ENCODE results near the gene OR13A1. TPM values are rescaled to one million over a fixed set of nuclear protein-coding genes. Genes with fewer than 3 reads are reported as not detected.
A peak's percentile ranks its signal among the peaks of the same experiment; 100 is the strongest.
"Not testable (repeated sequence)": the region's sequence is repeated elsewhere in the genome, so short reads cannot be mapped to it uniquely, and the experiment has no call there.

OR13A1 gene
- total RNA-seq, 1 donor from 2014 or later: 0.09 TPM

DNA sequence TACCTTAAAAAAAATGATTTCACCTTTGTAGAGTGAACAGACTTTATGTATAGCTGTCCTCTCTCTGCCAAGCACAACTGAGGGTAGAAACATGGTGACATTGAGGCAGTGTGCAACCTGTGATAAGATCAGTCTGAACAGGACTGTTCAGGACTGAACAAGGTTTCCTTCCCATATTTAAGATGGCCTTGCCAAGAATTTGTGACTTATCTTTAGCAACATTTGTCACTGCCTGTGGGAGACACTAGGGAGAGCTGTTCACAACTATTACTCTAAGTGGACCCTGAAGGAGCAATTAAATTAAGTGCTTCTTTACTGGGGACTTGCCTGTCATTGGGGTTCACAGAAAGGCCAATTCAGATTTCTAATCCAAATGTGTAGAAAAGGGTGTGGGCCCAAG lies 6.7 kb downstream of the OR13A1 start:
- TF ChIP-seq, protein P1, sequence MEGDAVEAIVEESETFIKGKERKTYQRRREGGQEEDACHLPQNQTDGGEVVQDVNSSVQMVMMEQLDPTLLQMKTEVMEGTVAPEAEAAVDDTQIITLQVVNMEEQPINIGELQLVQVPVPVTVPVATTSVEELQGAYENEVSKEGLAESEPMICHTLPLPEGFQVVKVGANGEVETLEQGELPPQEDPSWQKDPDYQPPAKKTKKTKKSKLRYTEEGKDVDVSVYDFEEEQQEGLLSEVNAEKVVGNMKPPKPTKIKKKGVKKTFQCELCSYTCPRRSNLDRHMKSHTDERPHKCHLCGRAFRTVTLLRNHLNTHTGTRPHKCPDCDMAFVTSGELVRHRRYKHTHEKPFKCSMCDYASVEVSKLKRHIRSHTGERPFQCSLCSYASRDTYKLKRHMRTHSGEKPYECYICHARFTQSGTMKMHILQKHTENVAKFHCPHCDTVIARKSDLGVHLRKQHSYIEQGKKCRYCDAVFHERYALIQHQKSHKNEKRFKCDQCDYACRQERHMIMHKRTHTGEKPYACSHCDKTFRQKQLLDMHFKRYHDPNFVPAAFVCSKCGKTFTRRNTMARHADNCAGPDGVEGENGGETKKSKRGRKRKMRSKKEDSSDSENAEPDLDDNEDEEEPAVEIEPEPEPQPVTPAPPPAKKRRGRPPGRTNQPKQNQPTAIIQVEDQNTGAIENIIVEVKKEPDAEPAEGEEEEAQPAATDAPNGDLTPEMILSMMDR (conservative IDR thresholded peaks at IDR 0.05): no peak
- H3K36me3 Mint-ChIP-seq (ENCODE audit: low read depth): no peaks in the 10 kb centered on the region
- no peak overlapping the region for H3K4me3 Mint-ChIP-seq
- no peaks in the 10 kb centered on the region for H3K4me1 Mint-ChIP-seq
- H3K9me3 Mint-ChIP-seq: no peaks in the 10 kb centered on the region
- no peak for DNase-seq (ENCODE audit: low read depth, low spot score)
- peaks cover 18% of the 10 kb centered on the region for H3K27me3 Mint-ChIP-seq (ENCODE audit: low read depth)
- H3K27ac Mint-ChIP-seq (ENCODE audit: unreplicated experiment): no peak overlapping the region

DNA sequence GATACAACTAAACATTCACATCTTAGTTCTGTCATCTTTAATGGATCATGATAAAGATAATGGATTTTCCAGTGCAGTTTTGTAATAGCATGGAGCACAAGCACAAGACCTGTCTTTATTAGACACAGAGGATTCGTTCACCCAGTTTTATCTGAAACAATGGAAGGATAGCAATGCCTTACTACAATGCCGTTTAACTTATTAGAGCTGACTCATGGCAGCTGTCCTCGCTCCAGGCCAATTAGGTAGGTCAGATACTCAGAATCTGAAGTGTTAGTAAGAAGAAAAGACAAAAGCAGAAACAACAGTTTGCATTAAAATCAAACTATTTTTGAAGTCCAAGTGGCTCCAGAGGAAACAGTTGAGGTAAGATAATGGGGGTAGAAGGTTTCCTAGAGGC lies 12.8 kb downstream of the OR13A1 start:
- Mint-ChIP-seq H3K9me3 (no peaks in the 10 kb centered on the region), H3K27ac (ENCODE audit: unreplicated experiment) (no peak overlapping the region), H3K36me3 (ENCODE audit: low read depth) (no peaks in the 10 kb centered on the region), H3K27me3 (ENCODE audit: low read depth) (peaks cover 8% of the 10 kb centered on the region), H3K4me1 (peaks cover 11% of the 10 kb centered on the region), H3K4me3 (no peak overlapping the region)
- DNase-seq (ENCODE audit: low read depth, low spot score): no peak
- TF ChIP-seq, protein P1 (conservative IDR thresholded peaks at IDR 0.05): no peak

DNA sequence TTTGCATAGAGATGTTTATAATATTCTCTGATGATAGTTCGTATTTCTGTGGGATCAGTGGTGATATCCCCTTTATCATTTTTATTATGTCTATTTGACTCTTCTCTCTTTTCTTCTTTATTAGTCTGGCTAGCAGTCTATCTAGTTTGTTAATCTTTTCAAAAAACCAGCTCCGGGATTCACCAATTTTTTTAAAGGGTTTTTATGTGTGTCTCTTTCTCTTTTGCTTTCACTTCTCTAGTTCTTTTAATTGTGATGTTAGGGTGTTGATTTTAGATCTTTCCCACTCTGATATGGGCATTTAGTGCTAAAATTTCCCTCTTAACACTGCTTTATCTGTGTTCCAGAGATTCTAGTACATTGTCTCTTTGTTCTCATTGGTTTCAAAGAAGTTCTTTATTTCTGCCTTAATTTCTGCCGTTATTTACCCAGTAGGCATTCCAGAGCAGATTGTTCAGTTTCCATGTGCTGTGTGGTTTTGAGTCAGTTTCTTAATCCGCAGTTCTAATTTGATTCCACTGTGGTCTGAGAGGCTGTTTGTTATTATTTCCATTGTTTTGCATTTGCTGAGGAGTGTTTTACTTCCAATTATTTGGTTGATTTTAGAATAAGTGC lies 17.0 kb downstream of the OR13A1 start:
- H3K36me3 Mint-ChIP-seq (ENCODE audit: low read depth); H3K4me3 Mint-ChIP-seq; DNase-seq (ENCODE audit: low read depth, low spot score); H3K9me3 Mint-ChIP-seq: not testable (repeated sequence)
- peak overlapping the region; percentile 7 for H3K27ac Mint-ChIP-seq (ENCODE audit: unreplicated experiment)
- H3K27me3 Mint-ChIP-seq (ENCODE audit: low read depth): peaks cover 26% of the 10 kb centered on the region
- H3K4me1 Mint-ChIP-seq: peaks cover 11% of the 10 kb centered on the region

DNA sequence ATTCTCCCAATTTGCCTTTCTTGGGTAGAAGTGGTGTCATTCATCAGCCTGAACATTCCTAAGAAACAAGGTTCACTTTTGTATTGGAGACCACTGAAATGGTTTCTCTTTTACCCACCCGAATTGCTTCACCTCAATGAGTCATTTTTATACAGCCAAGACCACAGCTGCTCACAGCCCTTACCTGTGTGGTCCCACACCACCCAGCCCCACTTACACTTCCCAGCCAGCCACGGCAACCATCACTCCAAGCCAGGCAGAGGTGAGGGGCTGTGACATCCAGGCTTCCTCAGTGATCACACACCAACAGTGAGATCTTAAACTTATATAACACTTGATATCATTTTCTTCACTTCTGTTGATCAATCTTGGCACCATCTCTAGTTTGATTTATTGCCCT lies 20.7 kb downstream of the OR13A1 start:
- peaks cover 3% of the 10 kb centered on the region for H3K9me3 Mint-ChIP-seq
- H3K4me1 Mint-ChIP-seq: peaks cover 11% of the 10 kb centered on the region
- no peak for DNase-seq (ENCODE audit: low read depth, low spot score)
- peaks cover 33% of the 10 kb centered on the region for H3K27me3 Mint-ChIP-seq (ENCODE audit: low read depth)
- no peak overlapping the region for H3K27ac Mint-ChIP-seq (ENCODE audit: unreplicated experiment)
- no peaks in the 10 kb centered on the region for H3K36me3 Mint-ChIP-seq (ENCODE audit: low read depth)
- H3K4me3 Mint-ChIP-seq: no peak overlapping the region
- TF ChIP-seq, protein P1 (conservative IDR thresholded peaks at IDR 0.05): no peak

DNA sequence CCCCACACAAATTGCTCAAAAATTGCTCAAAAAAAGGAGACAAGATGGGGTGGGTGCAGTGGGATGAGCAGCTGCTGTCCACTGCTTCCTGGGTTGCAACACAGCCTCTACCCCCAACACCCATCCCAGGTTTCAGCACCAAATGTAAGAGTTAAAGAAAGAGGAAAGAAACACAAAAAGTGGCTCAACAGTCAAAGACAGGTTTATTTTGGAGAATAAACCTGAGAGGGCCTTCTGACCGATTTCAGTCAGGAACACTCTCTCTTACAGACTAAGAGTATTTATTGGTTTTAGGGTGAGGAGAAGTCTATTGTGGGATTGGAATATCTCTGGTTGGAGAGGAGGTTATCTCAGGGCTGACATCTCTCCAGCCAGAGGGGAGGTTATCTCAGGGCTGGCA lies 28.4 kb downstream of the OR13A1 start:
- H3K27me3 Mint-ChIP-seq (ENCODE audit: low read depth): peaks cover 12% of the 10 kb centered on the region
- no peak overlapping the region for H3K27ac Mint-ChIP-seq (ENCODE audit: unreplicated experiment)
- TF ChIP-seq, protein P1 (conservative IDR thresholded peaks at IDR 0.05): no peak
- no peaks in the 10 kb centered on the region for H3K4me1 Mint-ChIP-seq
- no peaks in the 10 kb centered on the region for H3K36me3 Mint-ChIP-seq (ENCODE audit: low read depth)
- DNase-seq (ENCODE audit: low read depth, low spot score): no peak
- H3K9me3 Mint-ChIP-seq: peaks cover 10% of the 10 kb centered on the region
- H3K4me3 Mint-ChIP-seq: no peak overlapping the region

DNA sequence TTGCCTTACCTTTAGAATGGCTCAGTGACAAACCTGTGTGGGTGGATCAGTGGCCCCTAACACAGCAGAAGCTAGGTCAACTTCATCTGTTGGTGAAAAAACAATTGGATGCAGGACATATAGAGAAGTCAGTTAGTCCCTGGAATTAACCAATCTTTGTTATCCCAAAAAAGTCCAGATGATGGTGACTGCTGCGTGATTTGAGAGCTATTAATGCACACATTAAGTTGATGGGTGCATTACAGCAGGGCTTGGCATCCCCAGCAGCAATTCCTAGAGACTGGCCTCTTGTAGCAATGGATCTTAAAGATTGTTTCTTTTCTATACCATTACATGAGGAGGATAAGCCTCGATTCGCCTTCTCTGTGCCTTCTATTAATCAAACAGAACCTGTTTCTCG lies 33.3 kb downstream of the OR13A1 start:
- peaks cover 3% of the 10 kb centered on the region for H3K27me3 Mint-ChIP-seq (ENCODE audit: low read depth)
- no peak for DNase-seq (ENCODE audit: low read depth, low spot score)
- TF ChIP-seq, protein P1 (conservative IDR thresholded peaks at IDR 0.05): no peak
- H3K4me3 Mint-ChIP-seq: no peak overlapping the region
- H3K27ac Mint-ChIP-seq (ENCODE audit: unreplicated experiment): no peak overlapping the region
- H3K36me3 Mint-ChIP-seq (ENCODE audit: low read depth): no peaks in the 10 kb centered on the region
- peaks cover 26% of the 10 kb centered on the region for H3K4me1 Mint-ChIP-seq
- H3K9me3 Mint-ChIP-seq: peaks cover 3% of the 10 kb centered on the region
